GM20000 (cell line): Measurements from ENCODE around the gene FDXACB1.

Experiments used
- DNase-seq: peaks from one replicate; pipeline ENCODE4 v3.0.0; 2012; ENCODE audit warnings: low spot score
- TF ChIP-seq, protein P1 (sequence below): IDR thresholded peaks from 2 replicates; pipeline ENCODE4 v1.5.1; 2012; ENCODE audit warnings: mild to moderate bottlenecking, control low read depth; ENCODE audit errors: extremely low read depth, missing control alignments

Gene FDXACB1

DNA sequence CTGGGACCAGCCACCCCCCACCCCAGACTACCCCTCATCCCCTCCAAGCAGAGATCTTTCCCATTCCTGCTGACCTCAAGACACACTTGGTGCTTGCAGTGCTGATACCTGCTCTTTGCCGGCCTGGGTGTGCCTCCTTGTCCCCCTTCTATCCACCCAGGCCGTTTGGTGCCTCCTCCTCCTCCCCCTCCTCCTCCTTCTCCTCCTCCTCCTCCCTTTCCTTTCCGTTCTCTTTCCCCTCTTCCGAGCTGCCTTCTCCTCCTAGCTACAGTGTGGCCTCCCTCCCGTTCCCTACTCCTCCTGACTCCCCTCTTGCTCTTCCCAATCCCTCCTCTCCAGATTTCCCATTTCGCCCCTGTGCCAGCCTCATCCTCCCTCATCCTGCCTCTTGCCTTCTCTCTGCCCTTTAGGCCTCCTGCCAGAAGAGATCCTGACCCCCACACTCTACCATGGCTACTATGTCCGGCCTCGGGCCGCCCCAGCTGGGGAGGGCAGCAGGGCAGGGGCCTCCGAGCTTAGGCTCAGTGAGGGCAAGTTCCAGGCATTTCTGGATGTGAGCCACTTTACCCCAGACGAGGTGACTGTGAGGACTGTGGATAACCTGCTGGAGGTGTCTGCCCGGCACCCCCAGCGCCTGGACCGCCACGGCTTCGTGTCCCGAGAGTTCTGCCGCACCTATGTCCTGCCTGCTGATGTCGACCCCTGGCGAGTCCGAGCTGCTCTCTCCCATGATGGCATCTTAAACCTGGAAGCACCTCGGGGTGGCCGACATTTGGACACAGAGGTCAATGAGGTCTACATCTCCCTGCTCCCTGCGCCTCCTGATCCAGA is 34.3 kb upstream of the FDXACB1 start:
- DNase-seq = no peak
- TF ChIP-seq, protein P1, sequence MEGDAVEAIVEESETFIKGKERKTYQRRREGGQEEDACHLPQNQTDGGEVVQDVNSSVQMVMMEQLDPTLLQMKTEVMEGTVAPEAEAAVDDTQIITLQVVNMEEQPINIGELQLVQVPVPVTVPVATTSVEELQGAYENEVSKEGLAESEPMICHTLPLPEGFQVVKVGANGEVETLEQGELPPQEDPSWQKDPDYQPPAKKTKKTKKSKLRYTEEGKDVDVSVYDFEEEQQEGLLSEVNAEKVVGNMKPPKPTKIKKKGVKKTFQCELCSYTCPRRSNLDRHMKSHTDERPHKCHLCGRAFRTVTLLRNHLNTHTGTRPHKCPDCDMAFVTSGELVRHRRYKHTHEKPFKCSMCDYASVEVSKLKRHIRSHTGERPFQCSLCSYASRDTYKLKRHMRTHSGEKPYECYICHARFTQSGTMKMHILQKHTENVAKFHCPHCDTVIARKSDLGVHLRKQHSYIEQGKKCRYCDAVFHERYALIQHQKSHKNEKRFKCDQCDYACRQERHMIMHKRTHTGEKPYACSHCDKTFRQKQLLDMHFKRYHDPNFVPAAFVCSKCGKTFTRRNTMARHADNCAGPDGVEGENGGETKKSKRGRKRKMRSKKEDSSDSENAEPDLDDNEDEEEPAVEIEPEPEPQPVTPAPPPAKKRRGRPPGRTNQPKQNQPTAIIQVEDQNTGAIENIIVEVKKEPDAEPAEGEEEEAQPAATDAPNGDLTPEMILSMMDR = no peak

DNA sequence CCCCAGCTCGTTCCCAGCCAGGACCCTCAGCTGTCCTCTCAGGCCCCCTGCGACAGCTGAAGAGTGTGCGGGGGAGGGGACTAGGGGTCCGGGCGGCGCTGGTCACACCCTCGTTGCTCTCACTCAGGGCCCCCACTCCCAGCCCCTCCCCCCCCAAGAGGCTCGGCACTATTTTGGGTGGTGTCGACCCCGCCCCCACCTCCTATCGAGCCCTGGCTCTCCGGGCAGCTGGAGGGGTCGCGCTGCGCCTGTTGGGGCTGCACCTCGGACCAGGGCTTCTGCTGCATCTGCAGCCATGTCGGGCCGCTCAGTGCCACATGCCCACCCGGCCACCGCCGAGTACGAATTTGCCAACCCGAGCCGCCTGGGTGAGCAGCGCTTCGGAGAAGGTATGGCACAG is 33.6 kb upstream of the FDXACB1 start, which contains the start of gene HSPB2:
TSS of gene HSPB2 (plus strand) at position 200 of the 400 bp plus-strand sequence. CDS start at position 296, 96 bp downstream.
- no peak for DNase-seq
- TF ChIP-seq, protein P1 = no peak

DNA sequence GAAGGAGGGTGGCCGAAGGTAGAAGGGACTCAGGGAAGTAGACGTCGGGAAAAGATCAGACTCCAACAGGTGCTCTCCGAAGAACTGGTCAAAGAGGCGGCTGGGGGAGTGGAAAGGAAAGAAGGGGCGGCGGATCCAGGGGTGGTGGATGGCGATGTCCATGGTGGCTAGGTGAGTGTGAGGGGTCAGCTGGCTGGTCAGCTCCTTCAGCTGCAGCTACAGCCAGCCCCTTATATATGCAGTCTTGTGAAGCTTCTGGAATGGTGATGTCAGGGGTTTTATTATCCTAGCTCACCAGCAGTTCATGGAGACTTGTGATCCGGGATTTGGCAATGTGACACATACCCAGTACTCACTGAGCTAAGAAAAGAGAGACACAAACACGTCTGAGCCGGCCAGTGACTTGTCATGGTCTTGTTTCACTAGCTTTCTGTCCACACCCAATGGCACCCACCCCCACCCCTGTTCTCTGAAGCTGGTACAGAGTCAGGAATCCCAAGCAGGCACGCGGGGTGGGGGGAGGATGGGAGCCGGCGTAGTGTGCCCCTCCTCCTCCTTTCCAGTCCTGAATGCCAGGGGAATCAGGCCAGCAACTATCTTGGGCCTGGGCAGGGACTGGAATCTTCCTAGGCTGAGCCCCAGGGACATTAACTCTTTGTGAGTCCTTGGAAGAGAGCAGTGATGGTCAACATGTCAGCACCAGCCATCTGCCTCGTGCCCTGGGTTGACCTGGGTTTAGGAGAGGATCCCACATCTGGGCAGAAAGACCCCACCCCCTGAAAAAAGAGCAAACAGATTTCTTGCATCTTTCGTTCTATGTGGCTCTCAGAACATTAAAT is 32.8 kb upstream of the FDXACB1 start, which contains the start of gene CRYAB:
TSS of gene CRYAB (minus strand) at position 208 of the 839 bp plus-strand sequence. CDS start at position 162, 46 bp downstream.
- TF ChIP-seq, protein P1 = no peak
- no peak for DNase-seq

DNA sequence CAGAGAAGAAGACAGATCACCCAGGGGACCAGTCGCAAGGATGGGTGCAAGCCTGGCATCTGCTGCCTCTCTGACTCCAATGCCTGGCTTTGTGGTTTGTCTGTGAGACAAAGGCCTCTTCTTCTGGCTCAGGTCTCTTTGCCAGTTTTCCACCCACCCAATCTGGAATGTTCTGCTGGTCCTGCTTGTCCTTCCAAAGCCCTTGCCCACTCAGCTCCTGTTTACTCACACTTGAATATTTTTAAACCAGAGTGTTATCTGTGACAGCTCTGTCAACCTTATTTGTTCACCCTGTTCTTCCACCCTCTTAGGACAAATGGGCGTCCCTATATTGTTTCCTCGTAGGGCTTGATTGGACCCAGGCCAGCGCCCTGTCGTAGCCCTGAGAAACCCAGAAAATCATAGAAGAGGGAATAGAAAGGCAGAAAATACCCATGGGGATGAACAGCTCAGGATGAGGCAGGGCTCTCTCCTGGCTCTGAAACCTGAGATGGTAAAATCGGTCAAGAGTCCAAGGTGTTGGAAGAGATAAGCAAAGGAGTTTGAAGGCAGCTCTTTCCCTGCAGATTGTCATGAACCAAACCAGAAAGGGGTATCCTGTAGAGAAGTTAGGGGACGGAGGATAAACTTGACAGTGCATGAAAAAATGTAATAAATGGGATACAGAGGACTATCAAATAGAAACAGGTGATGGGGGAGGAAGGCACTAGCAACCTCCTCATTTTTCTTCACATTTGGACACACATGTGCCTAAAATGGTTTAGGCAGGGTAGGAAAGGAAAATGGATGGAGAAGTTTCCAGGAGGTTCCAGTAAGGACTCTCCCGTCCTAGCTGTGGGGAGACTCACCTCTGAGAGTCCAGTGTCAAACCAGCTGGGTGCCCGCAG is 32.0 kb upstream of the FDXACB1 start:
- DNase-seq = no peak
- TF ChIP-seq, protein P1 = no peak

DNA sequence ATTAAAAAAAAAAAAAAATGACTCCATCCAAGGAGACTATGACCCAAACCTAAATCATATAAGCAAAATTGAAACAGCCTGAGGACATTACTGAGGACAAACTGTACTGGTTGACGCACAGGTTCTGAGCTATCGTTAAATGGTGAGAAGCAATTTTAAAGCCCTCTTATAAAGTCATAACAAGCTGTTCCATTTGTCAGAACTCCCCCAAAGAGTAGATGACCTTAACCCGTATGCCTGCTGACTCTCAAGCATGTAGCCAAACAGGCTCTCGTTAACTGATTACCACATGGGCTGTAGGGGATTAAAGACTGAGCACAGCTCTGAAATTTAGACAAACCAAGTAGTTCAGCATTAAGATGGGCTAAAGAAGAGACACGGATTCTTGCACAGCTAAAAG is 30.4 kb upstream of the FDXACB1 start:
- TF ChIP-seq, protein P1 = no peak
- DNase-seq = no peak

DNA sequence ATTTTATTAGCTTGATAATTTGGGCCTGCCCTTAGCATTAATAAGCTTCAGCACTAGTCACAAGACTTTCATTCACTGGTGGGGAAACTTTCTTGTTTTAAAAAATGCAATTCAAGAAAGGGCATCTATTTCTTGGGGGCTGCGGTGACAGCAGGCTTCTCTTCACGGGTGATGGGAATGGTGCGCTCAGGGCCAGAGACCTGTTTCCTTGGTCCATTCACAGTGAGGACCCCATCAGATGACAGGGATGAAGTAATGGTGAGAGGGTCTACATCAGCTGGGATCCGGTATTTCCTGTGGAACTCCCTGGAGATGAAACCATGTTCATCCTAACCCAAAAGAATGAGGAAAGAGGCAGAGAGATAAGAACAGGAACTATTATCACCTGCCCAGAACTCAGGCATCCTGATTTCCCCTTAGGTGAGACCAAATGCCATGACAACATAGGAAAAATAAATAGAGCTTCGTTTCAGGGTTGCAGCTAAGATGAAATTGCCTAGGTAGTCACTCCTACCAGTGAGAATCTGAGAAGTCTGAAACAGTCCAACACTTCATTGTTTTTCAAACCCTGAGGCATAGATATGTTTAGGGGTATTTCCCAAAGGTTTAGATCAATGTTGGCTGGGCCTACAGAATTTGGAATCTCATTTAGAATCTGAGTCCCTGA is 29.8 kb upstream of the FDXACB1 start:
- DNase-seq = no peak
- TF ChIP-seq, protein P1 = no peak
